Chondrocyte (in vitro differentiated cells): Measurements from ENCODE around the gene MROH2B. TPM values are rescaled to one million over a fixed set of nuclear protein-coding genes. Genes with fewer than 3 reads are reported as not detected.

Source experiments
- DNase-seq: peaks from one replicate; pipeline ENCODE4 v3.0.0; 2021; ENCODE audit warnings: mixed read lengths, low spot score
- H3K27ac Mint-ChIP-seq: one replicate; pipeline ENCODE4 v1.8.0; 2021; ENCODE audit warnings: mild to moderate bottlenecking, moderate library complexity, mixed read lengths; ENCODE audit not compliant: unreplicated experiment
- H3K27me3 Mint-ChIP-seq: 2 replicates; pipeline ENCODE4 v1.8.0; 2021; ENCODE audit warnings: low read depth, mixed read lengths
- H3K36me3 Mint-ChIP-seq: 2 replicates; pipeline ENCODE4 v1.8.0; 2021; ENCODE audit warnings: low read depth, mixed read lengths
- H3K4me1 Mint-ChIP-seq: 2 replicates; pipeline ENCODE4 v1.8.0; 2021; ENCODE audit warnings: low read depth, mild to moderate bottlenecking, mixed read lengths
- H3K4me3 Mint-ChIP-seq: one replicate; pipeline ENCODE4 v1.8.0; 2021; ENCODE audit warnings: mild to moderate bottlenecking, moderate library complexity, mixed read lengths; ENCODE audit not compliant: unreplicated experiment
- H3K9me3 Mint-ChIP-seq: 2 replicates; pipeline ENCODE4 v1.8.0; 2021; ENCODE audit warnings: low read depth, mixed read lengths
- total RNA-seq: library from RNA; stranded (reverse); gene quantifications from 3 replicates; pipeline ENCODE4 v1.2.1, GENCODE V29; 2021
- TF ChIP-seq, protein P1 (sequence below): fragments of 200-600 bp; sonication (generic); IDR thresholded peaks from 2 replicates; pipeline ENCODE4 v1.5.0; 2021; ENCODE audit warnings: antibody characterized with exemption, mild to moderate bottlenecking, moderate library complexity

Gene MROH2B
- total RNA-seq, 1 donor from 2014 or later: not detected

DNA sequence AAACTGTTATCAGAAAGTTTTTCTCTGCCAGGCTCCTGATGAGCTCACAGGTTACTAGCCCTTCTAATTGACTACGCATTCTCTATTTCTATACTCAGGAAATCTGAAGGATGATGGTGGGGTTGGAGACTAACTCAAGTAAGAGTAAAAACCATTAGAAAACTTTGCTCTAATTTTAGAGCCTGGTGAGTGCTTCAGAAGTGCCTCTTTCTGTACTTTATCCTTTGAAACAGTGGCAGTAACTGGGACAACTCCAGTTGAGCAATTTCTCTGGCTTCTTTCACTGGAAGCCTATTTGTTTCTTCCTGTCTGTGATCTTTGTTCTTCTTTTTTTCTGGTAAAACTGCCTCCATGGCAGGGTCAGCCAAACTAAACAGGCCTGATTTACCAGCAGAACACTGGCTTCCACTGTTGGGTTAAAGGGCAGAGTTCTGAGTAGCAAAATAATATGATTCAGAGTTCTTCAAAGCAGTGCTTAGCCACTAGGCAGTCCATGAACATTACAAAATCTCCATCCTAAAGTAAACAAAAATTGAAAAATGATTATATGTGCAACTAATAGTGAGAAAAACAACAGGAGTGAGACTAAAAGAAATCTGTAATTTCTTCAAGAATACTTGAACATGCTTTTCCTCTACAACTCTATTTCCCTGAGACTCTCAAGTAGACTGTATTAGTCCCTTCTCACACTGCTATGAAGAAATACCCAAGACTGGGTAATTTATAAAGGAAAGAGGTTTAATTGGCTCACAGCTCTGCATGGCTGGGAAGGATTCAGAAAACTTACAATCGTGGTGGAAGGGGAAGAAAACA, 79.8 kb downstream of the MROH2B start:
- Mint-ChIP-seq H3K4me3 (no peak overlapping the region), H3K9me3 (peaks cover 8% of the 10 kb centered on the region), H3K4me1 (no peaks in the 10 kb centered on the region), H3K27me3 (peaks cover 5% of the 10 kb centered on the region), H3K27ac (no peak overlapping the region), H3K36me3 (no peaks in the 10 kb centered on the region)
- TF ChIP-seq, protein P1, sequence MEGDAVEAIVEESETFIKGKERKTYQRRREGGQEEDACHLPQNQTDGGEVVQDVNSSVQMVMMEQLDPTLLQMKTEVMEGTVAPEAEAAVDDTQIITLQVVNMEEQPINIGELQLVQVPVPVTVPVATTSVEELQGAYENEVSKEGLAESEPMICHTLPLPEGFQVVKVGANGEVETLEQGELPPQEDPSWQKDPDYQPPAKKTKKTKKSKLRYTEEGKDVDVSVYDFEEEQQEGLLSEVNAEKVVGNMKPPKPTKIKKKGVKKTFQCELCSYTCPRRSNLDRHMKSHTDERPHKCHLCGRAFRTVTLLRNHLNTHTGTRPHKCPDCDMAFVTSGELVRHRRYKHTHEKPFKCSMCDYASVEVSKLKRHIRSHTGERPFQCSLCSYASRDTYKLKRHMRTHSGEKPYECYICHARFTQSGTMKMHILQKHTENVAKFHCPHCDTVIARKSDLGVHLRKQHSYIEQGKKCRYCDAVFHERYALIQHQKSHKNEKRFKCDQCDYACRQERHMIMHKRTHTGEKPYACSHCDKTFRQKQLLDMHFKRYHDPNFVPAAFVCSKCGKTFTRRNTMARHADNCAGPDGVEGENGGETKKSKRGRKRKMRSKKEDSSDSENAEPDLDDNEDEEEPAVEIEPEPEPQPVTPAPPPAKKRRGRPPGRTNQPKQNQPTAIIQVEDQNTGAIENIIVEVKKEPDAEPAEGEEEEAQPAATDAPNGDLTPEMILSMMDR: no peak
- DNase-seq: no peak

DNA sequence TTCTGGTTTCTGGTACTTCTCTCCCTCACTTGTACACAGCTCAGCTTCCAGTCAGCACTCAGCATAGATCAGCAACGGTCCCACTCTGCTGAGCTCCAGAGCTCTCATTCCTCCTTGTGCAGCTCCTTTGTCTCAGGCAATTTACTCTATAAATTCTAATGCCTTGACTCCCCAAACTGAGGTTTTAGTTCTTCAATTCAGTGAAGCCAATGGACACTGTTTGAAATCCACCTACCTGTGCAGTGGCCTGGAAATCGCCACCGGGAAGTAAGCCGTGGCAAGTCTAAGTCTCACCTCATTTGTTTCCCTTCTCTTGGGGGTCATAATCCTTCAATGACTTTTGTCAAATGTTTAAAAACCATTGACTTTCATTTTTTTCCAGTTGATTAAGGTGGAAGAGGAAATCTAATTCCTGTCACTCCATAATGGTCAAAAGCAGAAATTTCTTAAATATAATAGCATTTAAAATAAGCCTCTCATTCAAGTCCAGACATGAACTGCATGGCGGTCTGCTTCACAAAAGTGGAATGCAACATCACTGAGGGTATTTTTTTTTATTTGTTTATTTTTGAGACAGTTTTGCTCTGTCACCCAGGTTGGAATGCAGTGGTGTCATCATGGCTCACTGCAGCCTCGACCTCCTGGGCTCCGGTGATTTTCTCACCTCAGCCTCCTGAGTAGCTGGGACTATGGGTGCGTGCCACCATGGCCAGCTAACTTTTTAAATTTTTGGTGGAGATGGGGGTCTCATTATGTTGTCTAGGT, 82.2 kb downstream of the MROH2B start:
- H3K4me3 Mint-ChIP-seq: no peak overlapping the region
- DNase-seq: no peak
- no peaks in the 10 kb centered on the region for H3K36me3 Mint-ChIP-seq
- no peaks in the 10 kb centered on the region for H3K4me1 Mint-ChIP-seq
- H3K27me3 Mint-ChIP-seq: peaks cover 5% of the 10 kb centered on the region
- peaks cover 8% of the 10 kb centered on the region for H3K9me3 Mint-ChIP-seq
- H3K27ac Mint-ChIP-seq: no peak overlapping the region
- TF ChIP-seq, protein P1: no peak

DNA sequence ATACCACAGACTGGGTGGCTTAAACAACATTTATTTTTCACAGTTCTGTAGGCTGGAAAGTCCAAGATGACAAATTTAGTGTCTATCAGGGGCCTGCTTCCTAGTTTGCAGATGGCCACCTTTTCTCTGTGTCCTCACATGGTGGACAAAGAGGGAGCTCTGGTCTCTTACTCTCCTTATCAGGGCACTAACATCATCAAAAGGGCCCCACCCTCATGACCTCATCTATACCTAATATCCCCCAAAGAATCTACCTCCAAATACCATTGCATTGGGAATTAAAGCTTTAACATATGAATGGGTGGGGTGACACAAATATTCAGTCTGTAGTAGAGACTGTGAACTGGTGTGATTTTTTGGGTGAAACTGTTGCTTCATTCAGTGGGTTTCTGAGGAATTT, 83.8 kb downstream of the MROH2B start:
- no peaks in the 10 kb centered on the region for H3K4me1 Mint-ChIP-seq
- peaks cover 3% of the 10 kb centered on the region for H3K27me3 Mint-ChIP-seq
- no peak for DNase-seq
- H3K9me3 Mint-ChIP-seq: peaks cover 8% of the 10 kb centered on the region
- H3K27ac Mint-ChIP-seq: no peak overlapping the region
- TF ChIP-seq, protein P1: no peak
- H3K4me3 Mint-ChIP-seq: no peak overlapping the region
- H3K36me3 Mint-ChIP-seq: no peaks in the 10 kb centered on the region

DNA sequence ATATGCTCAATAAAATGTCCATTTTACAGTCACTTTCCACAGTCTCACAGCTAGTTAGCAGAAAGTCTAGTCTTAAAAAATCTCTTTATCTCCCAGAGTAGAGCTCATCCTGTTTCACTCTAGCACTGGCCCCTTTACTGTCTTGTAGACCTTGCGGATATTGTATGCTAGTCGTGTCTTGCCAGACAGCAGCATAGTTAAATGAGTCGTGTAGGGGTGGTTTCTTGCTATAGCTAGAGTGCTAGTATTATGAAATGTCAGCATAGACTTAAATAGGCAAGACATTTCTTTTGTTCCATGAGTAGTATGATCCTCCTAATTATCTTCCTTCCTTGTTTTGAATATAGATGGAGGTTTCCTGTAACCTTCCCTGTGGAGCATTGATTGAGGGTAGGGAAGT, 84.5 kb downstream of the MROH2B start:
- H3K4me3 Mint-ChIP-seq: no peak overlapping the region
- peaks cover 3% of the 10 kb centered on the region for H3K27me3 Mint-ChIP-seq
- H3K9me3 Mint-ChIP-seq: peaks cover 8% of the 10 kb centered on the region
- DNase-seq: no peak
- TF ChIP-seq, protein P1: no peak
- H3K36me3 Mint-ChIP-seq: no peaks in the 10 kb centered on the region
- no peak overlapping the region for H3K27ac Mint-ChIP-seq
- H3K4me1 Mint-ChIP-seq: no peaks in the 10 kb centered on the region

DNA sequence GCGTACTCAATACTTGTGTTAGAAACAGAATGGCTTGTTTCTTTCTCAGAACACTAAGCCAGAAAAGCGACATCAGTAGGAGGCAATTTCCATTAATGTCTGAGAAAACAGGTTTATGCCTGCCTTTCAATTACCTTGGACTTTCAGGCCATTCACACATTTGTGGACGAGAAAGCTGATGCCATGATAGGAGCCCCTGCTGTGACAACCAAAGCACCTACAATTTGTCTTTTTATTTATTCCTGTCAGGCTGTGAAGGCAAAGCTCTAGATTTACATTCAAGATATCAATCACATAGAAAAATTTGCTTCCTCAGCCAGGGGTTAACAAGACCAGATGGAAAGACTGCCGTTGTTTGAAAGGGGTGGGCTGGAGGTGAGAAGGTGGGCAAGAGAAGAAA, 85.6 kb downstream of the MROH2B start:
- DNase-seq: no peak
- H3K4me1 Mint-ChIP-seq: no peaks in the 10 kb centered on the region
- no peaks in the 10 kb centered on the region for H3K36me3 Mint-ChIP-seq
- TF ChIP-seq, protein P1: no peak
- H3K9me3 Mint-ChIP-seq: peaks cover 8% of the 10 kb centered on the region
- H3K27me3 Mint-ChIP-seq: peaks cover 5% of the 10 kb centered on the region
- no peak overlapping the region for H3K4me3 Mint-ChIP-seq
- no peak overlapping the region for H3K27ac Mint-ChIP-seq
